Spleen (tissue), 11 donors: ENCODE measurements around the gene PTPRA. TPM values are rescaled to one million over a fixed set of nuclear protein-coding genes. Genes with fewer than 3 reads are reported as not detected.

Source experiments
- DNase-seq: peaks from one replicate; pipeline ENCODE4 v3.0.0-alpha.2; 2020
- H3K27ac ChIP-seq, 8 donors: fragments of 200-600 bp; sonication (generic) in 7 of 8; 1 replicate in 4 of 8; 2 replicates in 4 of 8; pipeline versions ENCODE4 v1.5.0 to v1.8.0; 2016 to 2021; ENCODE audit warnings: inconsistent platforms in 4 of 8, mild to moderate bottlenecking in 4 of 8, moderate library complexity in 1 of 8
- H3K27me3 ChIP-seq, 7 donors: fragments of 200-600 bp; sonication (generic) in 6 of 7; replicated peaks in 1 of 7; 1 replicate in 4 of 7; 2 replicates in 3 of 7; pipeline versions ENCODE4 v1.5.0 to v1.8.0; 2016 to 2021; ENCODE audit warnings: inconsistent platforms in 3 of 7, mild to moderate bottlenecking in 1 of 7
- H3K36me3 ChIP-seq, 6 donors: fragments of 200-600 bp; sonication (generic) in 5 of 6; 1 replicate in 4 of 6; 2 replicates in 2 of 6; pipeline versions ENCODE4 v1.5.0 to v1.8.0; 2016 to 2021; ENCODE audit warnings: inconsistent platforms in 2 of 6
- H3K4me1 ChIP-seq, 6 donors: fragments of 200-600 bp; sonication (generic) in 5 of 6; 1 replicate in 3 of 6; 2 replicates in 3 of 6; pipeline versions ENCODE4 v1.5.0 to v1.8.0; 2016 to 2021; ENCODE audit warnings: inconsistent platforms in 3 of 6
- H3K4me3 ChIP-seq, 8 donors: fragments of 200-600 bp; sonication (generic) in 7 of 8; 1 replicate in 4 of 8; 2 replicates in 4 of 8; pipeline versions ENCODE4 v1.5.0 to v1.8.0; 2016 to 2021; ENCODE audit warnings: inconsistent platforms in 4 of 8, mild to moderate bottlenecking in 4 of 8, moderate library complexity in 2 of 8
- H3K9me3 ChIP-seq, 8 donors: fragments of 200-600 bp; sonication (generic) in 7 of 8; 1 replicate in 4 of 8; 2 replicates in 4 of 8; pipeline versions ENCODE4 v1.5.0 to v1.8.0; 2016 to 2021; ENCODE audit warnings: inconsistent platforms in 4 of 8
- CTCF ChIP-seq, 11 experiments: fragments of 200-600 bp in 7 of 11; fragments of 450-650 bp in 4 of 11; sonication (generic) in 4 of 11; IDR thresholded peaks in 8 of 11; conservative IDR thresholded peaks in 3 of 11; 1 replicate in 7 of 11; 2 replicates in 4 of 11; pipeline versions ENCODE4 v1.4.0 to v1.8.0; 2016 to 2021; ENCODE audit warnings: antibody characterized with exemption in 11 of 11, inconsistent platforms in 4 of 11, mild to moderate bottlenecking in 1 of 11
- POLR2A ChIP-seq, 3 donors: fragments of 450-650 bp; IDR thresholded peaks; one replicate each; pipeline ENCODE4 v1.5.1; 2017; ENCODE audit warnings: antibody characterized with exemption in 3 of 3, mild to moderate bottlenecking in 1 of 3
- POLR2AphosphoS5 ChIP-seq, 3 donors: sonication (generic); formaldehyde crosslinking; IDR thresholded peaks; one replicate each; pipeline ENCODE4 v1.5.1; 2017; ENCODE audit warnings: antibody characterized with exemption in 3 of 3
- WGBS, 5 donors: extraction: QIAGEN DNeasy Blood & Tissue Kit in 3 of 5; methylation state at CpG; one replicate each; pipeline versions ENCODE4 v1.1.5 to v1.1.7; 2013 to 2018; 5-methylcytosine and 5-hydroxymethylcytosine counted together
- intact Hi-C: fragments of 100-400 bp; cut with DNase I; formaldehyde crosslinking; loops from one replicate; pipeline ENCODE4 v1.15.0; 2023; ENCODE audit warnings: low total_unique reads
- polyA plus RNA-seq, 3 donors: library from polyadenylated mRNA; stranded (reverse); fragments of 200-250 nt; gene quantifications; one replicate each; pipeline ENCODE4 v1.2.1, GENCODE V29; 2013
- total RNA-seq, 7 donors: library from RNA; depleted of rRNA in 3 of 7; stranded (reverse); fragments of >200 nt in 3 of 7; fragmentation: NEBNext Ultra II Directional in 4 of 7; extraction: Animal tissue kit (Norgen Biotek cat#: 25700) in 4 of 7; gene quantifications; one replicate each; pipeline versions ENCODE4 v1.1.0 to v1.2.1, GENCODE V29; 2016 to 2021
- donor health status: healthy with polysubstance abuse.
- donor health status: DM: no; HTN: no; CAD: no; lungs with moderate emphysema.
- donor health status: DM: no; HTN: no; CAD: no.
- donor health status: Bipolar disorder and iron deficiency.
- donor health status: healthy.
- donor health status: DM: no; HTN: no; CAD: no.
- donor health status: DM: yes; HTN: yes; CAD: no.

Gene PTPRA
- total and polyA plus RNA-seq, 10 donors, result 15.3 to 65.5 (median 52.4) TPM

GRCh38 chr20:3038454-3038853, 165.2 kb downstream of the PTPRA start:
- TF ChIP-seq POLR2AphosphoS5 (IDR thresholded peaks at IDR 0.05) (no peak), POLR2A (IDR thresholded peaks at IDR 0.05) (no peak), CTCF (IDR thresholded peaks at IDR 0.05 in 8 of 11, conservative IDR thresholded peaks at IDR 0.05 in 3 of 11) (no peak)
- DNase-seq, result peak; percentile 20
- Histone ChIP-seq H3K9me3 (no peaks in the 10 kb centered on the region), H3K36me3 (peaks cover 0 to 82% (median 58%) of the 10 kb centered on the region in 6 donors), H3K27ac (no peak overlapping the region), H3K4me1 (peaks cover 0 to 9% (median 0%) of the 10 kb centered on the region in 6 donors), H3K4me3 (no peak overlapping the region), H3K27me3 (no peaks in the 10 kb centered on the region)
- intact Hi-C loops, result no loop called here
- 88 to 94% (median 91%) methylated on average over 5 of the region's 5 CpGs for WGBS, 5 donors

- no peak overlapping the region for H3K27ac ChIP-seq
- intact Hi-C loops, result no loop called here
- TF ChIP-seq CTCF (IDR thresholded peaks at IDR 0.05 in 8 of 11, conservative IDR thresholded peaks at IDR 0.05 in 3 of 11) (no peak), POLR2A (IDR thresholded peaks at IDR 0.05) (no peak), POLR2AphosphoS5 (IDR thresholded peaks at IDR 0.05) (no peak)
- peaks cover 0 to 72% (median 56%) of the 10 kb centered on the region in 6 donors for H3K36me3 ChIP-seq
- no peak overlapping the region for H3K4me3 ChIP-seq
- H3K9me3 ChIP-seq, result no peaks in the 10 kb centered on the region
- peaks cover 0 to 9% (median 0%) of the 10 kb centered on the region in 6 donors for H3K4me1 ChIP-seq
- peak; percentile 70 for DNase-seq
- WGBS, 5 donors, result 78 to 95% (median 92%) methylated on average over 4 of the region's 4 CpGs
- H3K27me3 ChIP-seq, result no peaks in the 10 kb centered on the region
These were observed 166.1 kb downstream of the PTPRA start for GRCh38 chr20:3039426-3039825.

- Histone ChIP-seq H3K9me3 (no peaks in the 10 kb centered on the region), H3K36me3 (peaks cover 0 to 66% (median 53%) of the 10 kb centered on the region in 6 donors), H3K27ac (no peak overlapping the region), H3K4me3 (no peak overlapping the region), H3K27me3 (no peaks in the 10 kb centered on the region), H3K4me1 (peaks cover 0 to 11% (median 5%) of the 10 kb centered on the region in 6 donors)
- DNase-seq, result peak; percentile 62
- 90 to 97% (median 95%) methylated on average over 8 of the region's 8 CpGs for WGBS, 5 donors
- intact Hi-C loops, result no loop called here
- TF ChIP-seq POLR2AphosphoS5 (IDR thresholded peaks at IDR 0.05), result peak in 1 of 3 donors; percentile 34
- no peak for TF ChIP-seq POLR2A (IDR thresholded peaks at IDR 0.05)
- no peak for TF ChIP-seq CTCF (IDR thresholded peaks at IDR 0.05 in 8 of 11, conservative IDR thresholded peaks at IDR 0.05 in 3 of 11)
These were observed 166.8 kb downstream of the PTPRA start for GRCh38 chr20:3040086-3040485.

- WGBS, 5 donors, result 72 to 80% (median 74%) methylated on average over 10 of the region's 10 CpGs
- Histone ChIP-seq H3K27ac (peak overlapping the region in 5 of 8 donors; percentile 9 to 59 (median 43)), H3K4me3 (no peak overlapping the region), H3K4me1 (peaks cover 3 to 22% (median 15%) of the 10 kb centered on the region in 6 donors), H3K27me3 (no peaks in the 10 kb centered on the region), H3K9me3 (no peaks in the 10 kb centered on the region), H3K36me3 (peaks cover 0 to 47% (median 34%) of the 10 kb centered on the region in 6 donors)
- intact Hi-C loops, result no loop called here
- DNase-seq, result peak; percentile 46
- TF ChIP-seq POLR2AphosphoS5 (IDR thresholded peaks at IDR 0.05), result peak in 1 of 3 donors; percentile 5
- TF ChIP-seq CTCF (IDR thresholded peaks at IDR 0.05 in 8 of 11, conservative IDR thresholded peaks at IDR 0.05 in 3 of 11), result no peak
These were observed 168.7 kb downstream of the PTPRA start for GRCh38 chr20:3041854-3042409.
